HG03457 (cell line): ENCODE measurements around the gene SCFD2.
"Not testable (repeated sequence)": the region's sequence is repeated elsewhere in the genome, so short reads cannot be mapped to it uniquely, and the experiment has no call there.

Source experiments
- ATAC-seq: cut with Tn5 transposase; IDR thresholded peaks from one replicate; pipeline ENCODE4 v1.9.1; 2021; ENCODE audit warnings: moderate number of reproducible peaks; ENCODE audit not compliant: unreplicated experiment

Gene SCFD2

DNA sequence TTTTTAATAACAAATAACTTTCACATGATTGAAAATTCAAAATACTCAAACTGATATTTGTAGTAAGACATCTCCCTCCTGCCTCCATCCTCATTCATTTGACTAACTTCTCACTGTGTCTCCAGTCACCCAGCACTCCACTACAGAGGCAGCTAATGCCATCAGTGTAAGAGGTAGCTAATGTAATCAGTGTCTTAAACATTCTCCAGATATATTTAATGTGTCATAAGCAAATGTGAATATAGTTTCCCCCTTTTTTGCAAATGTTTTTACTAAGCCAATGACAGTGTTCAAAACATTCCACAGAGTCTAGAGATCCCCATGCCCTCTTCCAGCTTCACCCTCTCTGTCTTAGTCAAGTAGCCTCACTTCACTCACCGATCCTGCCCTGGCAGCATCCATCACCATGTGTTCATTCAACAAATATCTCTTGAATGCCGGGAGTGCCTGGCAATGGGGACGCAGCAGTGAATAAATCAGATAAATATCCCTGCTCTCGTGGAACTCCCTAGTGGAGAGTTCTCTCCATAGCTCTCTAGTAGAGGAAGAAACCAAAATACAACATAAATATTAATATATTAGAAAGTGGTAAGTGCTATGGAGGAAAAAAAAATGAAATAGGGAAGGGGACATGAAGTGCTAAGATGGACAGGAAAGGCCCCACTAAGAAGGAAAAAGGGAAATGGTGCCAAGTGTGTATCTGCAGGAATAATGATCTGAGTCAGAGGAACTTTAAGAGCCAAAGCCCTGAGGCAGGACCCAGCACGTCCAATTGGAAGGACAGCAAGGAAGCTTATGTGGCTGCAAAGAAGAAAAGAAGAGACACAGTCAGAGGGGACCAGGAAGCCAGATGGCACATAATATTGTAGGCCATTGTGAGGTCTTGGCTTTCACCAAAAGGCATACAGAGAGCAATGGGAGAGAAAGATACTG lies 18.7 kb downstream of the SCFD2 start:
- no peak for ATAC-seq

DNA sequence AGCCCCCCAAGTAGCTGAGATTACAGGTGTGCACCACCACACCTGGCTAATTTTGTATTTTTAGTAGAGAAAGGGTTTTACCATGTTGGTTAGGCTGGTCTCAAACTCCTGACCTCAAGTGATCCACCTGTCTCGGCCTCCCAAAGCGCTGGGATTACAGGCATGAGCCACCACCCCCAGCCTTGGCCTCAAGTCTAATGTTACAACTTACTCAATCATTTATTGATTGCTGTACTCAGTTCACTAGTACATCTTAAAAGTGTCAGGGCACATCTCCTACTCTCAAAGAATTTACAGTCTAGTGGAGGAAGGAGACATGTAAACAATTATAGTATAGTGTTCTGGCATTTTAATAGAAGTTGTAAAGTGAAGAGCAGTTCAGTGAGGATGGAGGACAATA lies 19.5 kb downstream of the SCFD2 start:
- ATAC-seq: not testable (repeated sequence)

DNA sequence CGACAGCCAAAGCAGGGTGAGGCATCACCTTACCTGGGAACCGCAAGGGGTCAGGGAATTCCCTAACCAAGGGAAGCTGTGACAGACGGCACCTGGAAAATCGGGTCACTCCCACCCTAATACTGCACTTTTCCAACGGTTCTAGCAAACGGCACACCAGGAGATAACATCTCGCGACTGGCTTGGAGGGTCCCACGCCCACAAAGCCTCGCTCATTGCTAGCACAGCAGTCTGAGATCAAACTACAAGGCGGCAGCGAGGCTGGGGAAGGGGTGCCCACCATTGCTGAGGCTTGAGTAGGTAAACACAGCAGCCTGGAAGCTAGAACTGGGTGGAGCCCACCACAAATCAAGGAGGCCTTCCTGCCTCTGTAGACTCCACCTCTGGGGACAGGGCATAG lies 25.7 kb downstream of the SCFD2 start:
- ATAC-seq: not testable (repeated sequence)

DNA sequence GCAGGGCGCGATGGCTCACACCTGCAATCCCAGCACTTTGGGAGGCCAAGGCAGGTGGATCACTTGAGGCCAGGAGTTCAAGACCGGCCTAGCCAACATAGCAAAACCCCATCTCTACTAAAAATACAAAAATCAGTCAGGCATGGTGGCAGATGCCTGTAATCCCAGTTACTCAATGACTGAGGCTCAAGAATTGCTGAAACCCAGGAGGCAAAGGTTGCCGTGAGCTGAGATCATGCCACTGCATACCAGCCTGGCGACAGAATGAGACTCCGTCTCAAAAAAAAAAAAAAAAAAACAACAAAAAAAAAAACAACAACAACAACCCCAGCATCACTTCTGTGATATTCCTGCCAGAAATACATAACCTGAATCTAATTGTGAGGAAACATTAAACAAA lies 30.9 kb downstream of the SCFD2 start:
- ATAC-seq: not testable (repeated sequence)

DNA sequence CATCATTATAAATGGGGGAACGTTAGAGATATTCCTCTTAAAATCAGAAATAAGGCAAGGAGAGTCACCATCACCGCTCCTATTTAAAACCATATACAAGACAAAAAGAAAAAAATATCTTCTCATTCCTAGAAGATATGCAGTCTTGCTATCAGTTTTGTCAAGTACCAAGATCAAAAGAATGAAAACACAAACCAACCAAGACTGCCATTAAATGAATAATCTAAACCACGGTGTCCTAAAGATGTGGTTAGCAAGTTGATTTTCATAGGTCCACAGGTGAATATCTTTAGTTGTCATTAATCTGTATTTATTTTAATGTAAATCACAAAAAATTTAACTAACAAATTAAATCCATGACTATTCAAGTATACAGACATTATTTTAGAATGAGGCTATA lies 39.3 kb downstream of the SCFD2 start:
- ATAC-seq: no peak

DNA sequence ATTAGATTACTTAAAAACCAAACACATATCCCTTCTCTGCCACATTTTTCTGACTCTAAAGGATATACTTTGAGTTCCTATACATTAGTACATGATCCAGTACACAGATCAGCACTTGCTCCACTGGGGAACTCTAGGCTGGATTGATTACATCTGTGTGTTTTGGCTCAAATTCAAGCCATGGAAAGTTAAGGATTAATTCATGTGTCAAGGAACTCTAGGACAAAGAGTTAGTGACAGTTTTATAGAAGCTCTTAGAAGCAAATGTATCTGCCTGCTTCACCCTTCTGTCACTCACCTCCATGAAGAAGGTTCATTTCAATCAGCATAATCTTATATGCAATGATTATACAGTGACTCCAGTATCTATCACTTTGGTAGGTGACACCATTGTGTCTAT lies 43.2 kb downstream of the SCFD2 start:
- ATAC-seq: no peak

DNA sequence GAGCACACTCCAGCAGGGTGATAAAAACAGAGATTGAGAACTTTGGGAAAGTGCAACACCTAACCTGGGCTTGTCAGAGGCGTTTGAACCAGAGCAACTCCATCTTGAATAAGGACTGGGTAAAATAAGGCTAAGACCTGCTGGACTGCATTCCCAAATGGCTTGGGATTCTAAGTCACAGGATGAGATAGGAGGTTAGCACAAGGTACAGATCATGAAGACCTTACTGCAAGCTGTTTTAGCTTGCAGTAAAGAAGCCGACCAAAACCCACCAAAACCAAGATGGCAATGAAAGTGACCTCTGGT lies 43.9 kb downstream of the SCFD2 start:
- ATAC-seq: no peak

DNA sequence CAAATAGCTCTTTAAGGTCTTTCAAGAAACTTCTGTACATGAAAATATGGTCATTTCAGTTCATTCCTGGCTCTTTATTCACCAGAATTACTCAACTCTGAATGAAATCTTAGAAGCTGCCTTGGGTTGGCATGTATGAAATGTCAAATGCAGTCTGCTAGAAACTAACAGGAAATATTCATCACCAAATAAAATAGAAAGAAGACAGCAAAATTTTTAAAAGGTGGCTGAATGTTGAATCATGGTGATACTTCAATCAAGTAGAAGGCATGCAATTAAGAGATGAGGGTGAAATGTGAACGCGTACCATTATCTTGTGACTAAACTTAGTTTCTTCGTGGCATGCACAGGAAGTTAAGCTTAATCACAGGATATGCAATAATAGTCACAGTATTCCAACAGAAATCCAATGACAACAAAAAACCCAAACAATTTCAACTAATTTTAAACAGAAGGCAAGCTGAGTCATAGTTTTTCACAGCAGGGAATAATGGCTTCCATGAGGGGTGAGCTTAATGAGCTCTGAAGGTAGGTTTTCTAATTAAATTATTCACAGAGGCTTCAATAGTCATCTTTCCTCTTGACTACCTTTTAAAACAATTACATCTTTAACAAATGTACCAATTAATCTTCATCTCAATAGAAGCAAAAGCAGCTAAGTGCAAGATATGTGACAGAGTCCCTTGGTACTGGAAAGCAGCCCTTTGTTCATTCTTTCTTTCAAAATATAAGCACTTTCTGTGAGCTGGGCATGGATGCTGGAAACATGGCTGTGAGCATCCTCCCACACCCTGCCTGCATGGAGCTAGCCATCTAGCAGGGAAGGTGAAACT lies 44.5 kb downstream of the SCFD2 start:
- no peak for ATAC-seq

DNA sequence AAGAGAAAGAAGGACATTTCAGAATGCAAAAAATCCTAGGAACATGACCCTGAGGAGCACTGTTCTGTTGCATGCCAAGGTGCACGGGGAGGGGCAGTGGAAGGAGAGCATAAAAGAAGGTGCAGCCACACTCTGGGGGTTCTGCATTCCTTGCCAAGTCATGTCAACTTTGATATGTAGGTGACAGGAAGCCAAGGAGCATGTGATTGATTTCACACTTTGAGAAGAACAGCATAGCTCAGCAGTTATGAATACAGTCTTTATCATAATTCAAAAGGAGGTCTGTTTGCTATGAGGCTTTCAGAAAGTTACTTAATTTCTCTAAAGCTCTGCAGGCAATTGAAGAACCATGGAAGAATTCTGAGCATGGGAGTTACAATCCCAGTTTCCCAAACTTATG lies 50.6 kb downstream of the SCFD2 start:
- ATAC-seq: no peak

DNA sequence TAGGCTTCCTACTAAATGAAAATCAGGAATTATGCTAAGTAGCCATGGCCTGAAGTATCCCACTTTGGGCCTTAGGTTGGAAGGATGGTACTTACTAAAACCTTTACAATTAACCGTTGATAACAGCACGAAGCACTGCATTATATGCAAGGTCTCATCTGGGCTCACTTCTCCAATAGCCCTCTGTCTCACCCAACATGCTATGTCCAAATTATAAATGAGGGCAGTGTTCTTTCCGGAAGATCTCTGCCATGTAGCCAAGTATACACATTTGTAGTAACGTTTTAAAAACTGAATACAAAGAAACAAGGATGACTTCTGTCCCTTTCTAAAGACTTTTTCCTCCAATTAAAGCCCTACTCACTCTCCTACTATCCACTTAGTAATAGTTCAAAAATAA lies 51.6 kb downstream of the SCFD2 start:
- no peak for ATAC-seq

DNA sequence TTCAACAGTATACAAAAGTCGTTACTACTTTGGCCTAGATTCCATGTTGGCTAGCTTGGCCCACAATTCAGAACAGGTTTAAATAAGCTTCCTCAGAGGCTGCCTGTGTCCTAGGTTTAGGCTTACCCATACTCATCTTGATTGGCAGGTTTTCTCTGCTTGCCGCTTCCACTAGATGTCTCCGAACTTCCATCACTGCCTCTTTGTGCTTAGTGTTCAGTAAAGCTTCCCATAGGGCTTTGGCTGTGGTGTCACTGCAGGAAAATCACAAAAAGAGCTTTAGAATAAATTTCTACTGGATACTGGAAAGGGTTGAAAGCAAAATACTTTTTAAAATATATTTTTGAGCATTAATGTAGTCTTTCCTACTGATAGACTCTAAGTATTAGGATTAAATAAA lies 52.4 kb downstream of the SCFD2 start:
- no peak for ATAC-seq

DNA sequence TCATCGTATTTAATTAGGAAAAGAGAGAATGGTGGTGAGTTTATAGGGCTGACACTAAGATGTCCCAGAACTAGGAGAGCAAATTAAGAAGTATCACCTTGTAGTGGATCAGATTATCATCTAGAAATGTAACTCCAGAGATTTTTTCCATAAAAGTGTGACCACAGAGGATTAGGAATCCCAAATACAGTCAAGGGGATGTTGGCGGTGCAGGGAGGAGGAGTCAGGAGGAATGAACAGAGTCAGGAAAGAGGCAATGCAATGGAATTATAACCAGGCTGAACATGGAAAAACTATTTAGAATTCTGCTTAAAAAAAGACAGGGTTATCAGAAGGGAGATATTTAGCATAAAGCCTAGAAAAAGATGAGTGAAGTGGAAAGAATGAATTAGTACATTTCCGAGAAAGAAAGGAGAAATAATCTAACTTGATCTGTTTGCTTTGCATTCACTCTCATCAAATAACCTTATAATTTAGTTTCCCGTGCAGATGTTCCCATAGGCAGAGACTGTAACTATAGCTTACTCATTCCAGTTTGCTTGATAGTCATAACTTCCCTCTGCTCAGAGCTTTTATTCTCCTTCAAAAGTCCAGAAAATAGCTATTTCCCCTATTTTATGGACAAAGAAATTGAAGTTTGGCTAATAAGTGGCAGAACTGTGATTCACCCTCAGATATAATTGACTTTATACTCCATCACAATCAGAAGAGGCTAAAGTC lies 56.4 kb downstream of the SCFD2 start:
- ATAC-seq: no peak

DNA sequence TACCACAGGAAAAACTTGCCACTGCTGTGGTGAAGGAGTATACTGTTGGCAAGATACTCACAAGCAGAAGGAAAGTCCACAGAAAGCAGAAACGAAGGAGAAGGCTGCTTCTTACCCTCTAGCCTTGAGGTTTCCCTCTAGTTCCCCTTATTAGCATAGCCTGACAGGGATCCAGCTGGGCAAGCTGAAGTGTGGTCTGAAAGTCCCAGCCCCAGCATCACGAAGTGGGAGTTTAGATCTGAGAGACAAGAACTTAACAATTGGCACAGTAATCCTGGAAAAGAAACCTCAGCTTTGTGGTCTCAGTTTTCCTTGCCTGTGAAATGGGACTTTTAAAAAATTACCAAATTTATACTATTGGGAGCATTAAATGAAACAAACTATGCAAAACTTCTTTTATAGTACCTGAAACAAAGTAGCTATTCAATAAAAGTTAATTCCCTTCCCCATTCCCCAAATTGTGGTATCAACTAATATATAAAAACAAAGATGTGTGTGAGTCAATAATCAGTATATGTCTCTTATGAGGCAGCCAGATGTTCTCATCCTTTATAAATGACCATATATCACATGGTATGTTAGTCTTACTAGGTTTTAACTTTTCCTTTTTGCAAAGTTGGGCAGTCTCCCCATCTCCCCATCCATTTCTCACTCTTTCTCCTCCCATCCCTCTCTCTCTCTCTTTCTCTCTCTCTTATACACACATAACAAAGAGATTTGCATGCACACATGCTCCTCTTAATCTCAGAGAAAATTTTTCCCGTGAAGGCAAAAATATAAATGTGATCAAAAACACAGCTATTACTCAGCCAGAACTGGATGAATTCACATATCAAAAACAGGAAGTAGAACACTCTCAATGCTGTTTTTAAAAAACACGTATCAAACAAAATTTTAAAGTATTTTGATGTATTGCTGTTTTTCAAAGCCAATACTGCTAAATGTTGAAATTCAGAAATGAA lies 57.8 kb downstream of the SCFD2 start:
- no peak for ATAC-seq

DNA sequence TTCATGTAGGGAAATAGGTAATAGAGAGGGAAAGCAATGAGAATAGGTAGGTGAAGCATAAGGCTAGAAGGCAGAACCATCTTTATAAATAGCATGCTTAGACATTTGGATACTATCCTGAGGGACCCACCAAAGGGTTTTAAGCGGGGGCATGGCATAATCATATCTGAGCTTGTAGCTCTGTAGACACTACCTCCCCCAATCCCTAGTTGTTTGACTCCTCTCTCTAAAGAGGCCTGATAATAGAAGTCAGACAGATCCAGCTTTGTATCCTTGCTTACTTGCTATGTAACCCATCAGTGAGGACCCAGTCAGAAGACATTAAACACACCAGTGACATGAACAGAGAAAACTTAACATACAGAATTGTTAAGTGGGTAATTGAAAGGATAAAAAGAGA lies 58.7 kb downstream of the SCFD2 start:
- no peak for ATAC-seq

DNA sequence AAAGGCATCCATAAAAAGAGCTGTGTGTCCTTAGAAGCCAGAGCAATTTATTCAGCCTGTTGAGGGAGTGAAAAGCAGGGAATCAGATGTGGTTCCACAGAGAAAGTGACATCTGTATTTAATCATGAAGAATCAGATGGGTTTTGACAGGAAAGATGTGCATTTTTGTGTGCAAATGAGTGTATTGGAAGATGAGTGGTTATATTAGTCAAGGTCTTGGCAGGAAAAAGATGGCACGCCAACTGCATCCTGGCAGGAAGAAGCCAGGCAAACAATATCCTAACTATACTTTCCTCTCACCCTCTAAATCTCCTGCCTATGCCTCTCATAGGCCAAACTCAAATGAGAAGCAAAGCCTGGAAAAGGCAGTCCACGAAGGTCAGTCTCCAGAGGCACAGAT lies 59.1 kb downstream of the SCFD2 start:
- no peak for ATAC-seq

DNA sequence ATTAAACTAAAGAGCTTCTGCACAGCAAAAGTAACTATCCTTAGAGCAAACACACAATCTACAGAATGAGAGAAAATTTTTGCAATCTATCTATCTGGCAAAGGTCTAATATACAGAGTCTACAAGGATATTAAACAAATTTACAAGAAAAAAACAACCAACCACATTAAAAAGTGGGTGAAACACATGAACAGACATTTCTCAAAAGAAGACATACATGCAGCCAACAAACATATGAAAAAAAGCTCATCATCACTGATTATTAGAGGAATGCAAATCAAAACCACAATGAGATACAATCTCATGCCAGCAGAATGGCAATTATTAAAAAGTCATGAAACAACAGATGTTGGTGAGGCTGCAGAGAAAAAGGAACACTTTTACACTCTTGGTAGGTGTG lies 73.7 kb downstream of the SCFD2 start:
- ATAC-seq: not testable (repeated sequence)

DNA sequence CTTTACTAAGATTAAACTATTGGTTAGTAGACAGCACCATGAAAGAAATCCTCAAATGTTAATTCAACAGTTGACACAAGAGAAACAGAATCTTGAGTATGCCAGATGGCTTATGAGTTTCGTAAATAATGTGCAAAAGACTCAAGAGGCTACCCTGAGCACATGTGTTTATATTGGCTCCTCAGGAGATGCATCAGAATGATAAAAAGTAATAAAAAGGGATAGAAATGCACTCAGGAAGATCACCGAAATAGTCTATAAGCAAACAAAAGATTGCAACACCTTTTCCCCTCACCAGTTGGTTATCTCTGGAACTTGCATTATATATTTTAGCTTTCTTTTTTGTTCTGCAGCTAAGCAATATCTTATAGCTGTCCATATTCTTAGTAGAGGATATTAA lies 84.4 kb downstream of the SCFD2 start:
- no peak for ATAC-seq

DNA sequence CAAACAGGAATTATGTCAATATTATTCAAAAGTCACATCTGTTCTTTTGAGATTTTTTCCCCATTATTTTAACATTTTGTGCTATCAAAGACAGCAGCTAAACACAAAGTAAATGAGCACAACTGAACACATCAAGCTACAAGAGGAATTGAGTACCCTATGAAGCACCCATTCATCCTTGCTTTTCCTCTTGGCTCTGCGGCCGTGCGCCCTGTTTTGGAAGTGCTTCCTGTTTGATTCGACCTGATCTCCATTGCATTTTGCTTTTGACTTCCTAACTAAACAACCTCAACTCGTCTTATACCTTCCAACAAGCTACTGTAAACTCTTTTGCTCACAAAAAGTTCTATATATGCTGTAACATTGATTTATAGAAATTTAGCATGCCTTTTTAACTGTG lies 85.0 kb downstream of the SCFD2 start:
- no peak for ATAC-seq

DNA sequence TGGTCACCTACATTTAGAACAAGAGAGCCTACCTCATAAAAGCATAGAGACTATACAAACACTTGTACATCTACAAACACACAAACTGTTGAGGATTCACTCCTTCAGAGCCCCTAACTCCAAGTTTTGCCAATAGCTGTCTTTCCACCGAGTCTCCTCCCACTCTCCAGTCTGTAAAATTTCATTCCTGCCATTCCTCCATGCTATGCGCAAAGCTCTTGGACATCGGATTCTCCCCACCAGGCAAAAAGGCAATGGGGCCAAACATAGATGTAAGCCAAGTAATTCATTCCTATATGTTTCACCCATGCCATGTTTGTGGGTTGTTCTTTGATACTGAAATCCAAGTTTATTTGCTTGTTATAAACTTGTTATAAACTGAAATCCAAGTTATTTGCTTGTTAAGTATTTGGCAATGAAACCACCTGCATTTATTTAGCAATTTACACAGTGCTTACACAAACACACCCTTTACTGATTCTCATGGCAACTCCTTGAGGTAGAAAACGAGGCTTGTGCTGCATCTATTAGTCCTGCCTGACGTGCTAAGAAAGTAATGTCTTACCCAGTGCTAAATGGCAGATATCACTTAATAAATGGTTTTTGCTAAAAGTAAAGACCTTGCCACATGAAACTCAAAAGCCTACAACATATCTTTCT lies 91.1 kb downstream of the SCFD2 start:
- ATAC-seq: no peak

DNA sequence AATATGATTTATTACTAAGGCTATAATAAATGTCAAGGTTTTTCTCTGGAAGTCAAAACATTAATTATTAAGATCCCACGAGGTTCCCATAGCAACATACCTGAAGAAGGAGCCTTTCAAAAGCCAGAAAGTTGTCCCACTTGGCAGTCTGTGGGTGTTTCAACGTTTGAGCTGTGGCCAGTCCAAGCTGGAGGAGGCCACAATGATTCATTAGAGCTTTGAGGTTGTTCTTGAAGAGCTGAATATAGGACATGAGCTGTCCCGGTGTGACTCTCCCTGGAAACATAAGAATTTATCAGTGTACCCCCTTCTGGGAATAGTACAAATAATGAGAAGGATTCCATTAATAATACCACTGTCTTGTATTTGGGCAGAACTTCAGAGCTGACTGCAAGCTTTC lies 92.1 kb downstream of the SCFD2 start:
- ATAC-seq: no peak
